NCI-H345 treated with DMSO at 0.1 percent for 48 hours (cell line): ENCODE measurements around the gene SHISAL1.

ENCODE experiments used
- DNase-seq: peaks from one replicate; lab custom pipeline; 2025; ENCODE audit not compliant: unreplicated experiment; lab: John Stamatoyannopoulos, UW

SHISAL1 gene

DNA sequence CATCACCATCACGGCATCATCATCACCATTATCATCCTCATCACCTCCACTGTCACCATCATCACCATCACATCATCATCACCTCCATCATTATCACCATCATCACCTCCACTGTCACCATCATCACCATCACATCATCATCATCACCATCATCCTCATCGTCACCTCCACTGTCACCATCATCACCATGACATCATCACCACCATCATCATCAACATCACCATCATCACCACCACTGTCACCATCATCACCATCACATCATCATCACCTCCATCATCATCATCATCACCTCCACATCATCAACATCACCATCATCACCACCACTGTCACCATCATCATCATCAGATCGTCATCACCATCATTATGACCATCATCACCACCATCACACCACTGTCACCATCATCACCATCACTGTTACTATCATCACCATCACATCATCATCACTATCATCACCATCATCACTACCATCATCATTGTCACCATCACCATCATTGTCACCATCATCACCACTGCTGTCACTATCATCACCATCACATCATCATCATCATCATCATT lies 99.2 kb downstream of the SHISAL1 start:
- no peak for DNase-seq

DNA sequence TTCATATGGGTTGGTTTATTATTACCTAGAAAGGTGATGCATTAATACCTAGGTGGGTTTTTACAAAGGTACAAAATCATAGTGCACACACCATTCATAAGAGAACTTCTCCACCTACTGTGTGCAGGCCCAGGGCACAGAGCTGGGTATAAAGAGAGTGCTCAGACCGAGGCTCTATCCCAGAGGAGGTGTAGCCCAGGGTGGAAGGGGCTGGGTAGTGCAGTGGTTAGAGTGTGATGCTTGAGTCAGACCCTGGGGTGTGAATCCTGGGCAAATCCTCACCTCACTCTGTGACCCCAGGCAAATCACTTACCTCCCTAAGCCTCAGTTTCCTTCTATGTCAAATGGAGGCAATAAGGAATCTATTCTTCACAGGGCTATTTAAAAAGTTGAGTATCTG lies 99.8 kb downstream of the SHISAL1 start:
- no peak for DNase-seq

DNA sequence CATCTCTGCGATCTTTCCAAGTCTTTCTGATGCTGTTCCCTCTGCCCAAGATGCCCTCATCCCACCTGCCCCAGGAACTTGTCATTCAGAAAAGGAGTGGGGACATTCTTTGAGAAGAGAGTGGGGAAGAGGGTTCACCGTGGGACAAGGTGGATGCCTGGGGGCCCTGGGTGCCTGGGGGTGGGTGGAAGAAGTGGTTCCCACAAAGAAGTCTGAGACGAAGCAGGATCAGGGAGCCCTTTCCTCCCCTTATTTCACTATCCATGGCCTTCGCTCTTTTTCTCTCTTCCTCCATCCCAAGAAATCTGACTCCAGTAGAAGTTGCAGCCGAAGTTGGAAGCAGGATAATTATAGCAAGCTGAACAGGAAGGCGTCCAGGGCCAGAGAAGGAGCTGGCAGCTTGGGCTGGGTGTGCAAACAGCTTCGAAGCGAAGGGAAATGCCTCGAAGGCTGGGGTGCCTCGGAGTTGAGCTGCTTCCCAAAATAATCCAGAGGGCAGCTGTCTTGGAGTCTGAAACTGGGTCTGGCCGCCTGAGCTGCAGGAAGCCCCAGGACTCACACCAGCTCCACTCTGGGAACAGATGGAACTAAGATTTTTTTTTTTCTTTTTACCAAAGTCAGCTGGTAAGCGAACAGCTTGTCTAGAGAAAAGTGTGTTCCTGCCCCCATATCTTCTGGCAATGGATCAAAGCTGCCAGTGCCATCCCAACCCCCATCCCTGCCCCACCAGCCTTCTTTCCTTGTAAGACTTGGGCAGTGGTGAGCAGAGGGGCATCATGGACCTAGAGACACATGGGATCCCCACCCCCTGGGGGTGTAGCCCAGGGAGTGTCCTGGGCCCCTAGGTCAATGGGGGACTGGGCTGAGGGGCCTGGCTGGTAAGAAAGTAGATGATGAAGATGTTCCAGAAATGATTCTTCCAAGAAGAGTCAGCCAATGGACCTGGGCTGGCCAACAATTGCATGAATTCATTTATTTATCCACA lies 100.5 kb downstream of the SHISAL1 start:
- DNase-seq = no peak

DNA sequence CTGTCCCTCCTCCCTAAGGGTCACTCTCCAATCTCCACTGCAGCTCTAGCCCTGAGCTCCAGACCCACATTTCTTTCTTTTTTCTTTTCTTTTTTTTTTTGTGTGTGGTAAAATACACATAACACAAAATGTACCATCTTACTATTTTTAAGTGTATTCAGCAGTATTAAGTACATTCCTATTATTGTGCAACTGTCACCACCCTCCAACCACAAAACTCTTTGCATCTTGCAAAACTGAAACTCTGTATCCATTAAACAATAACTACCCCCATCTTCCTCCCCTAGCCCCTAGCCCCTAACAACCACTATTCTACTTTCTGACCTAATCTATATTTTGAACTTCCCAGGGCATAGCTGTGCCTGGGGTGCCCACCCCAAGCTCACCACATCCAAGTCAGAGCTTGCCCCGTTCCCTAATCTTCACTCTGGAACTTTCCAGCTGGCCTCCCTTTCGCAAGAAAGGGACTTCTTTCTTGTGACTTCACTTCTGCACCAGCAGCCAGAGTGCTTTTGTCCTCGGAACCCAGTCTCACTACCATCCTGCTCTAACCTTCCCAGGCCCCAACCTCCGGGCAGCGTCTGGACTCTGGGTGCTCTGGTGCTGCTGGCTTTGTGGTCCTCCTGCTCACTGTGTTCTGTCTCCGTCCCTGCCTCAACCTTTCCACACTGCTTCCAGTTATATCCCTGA lies 101.3 kb downstream of the SHISAL1 start:
- no peak for DNase-seq

DNA sequence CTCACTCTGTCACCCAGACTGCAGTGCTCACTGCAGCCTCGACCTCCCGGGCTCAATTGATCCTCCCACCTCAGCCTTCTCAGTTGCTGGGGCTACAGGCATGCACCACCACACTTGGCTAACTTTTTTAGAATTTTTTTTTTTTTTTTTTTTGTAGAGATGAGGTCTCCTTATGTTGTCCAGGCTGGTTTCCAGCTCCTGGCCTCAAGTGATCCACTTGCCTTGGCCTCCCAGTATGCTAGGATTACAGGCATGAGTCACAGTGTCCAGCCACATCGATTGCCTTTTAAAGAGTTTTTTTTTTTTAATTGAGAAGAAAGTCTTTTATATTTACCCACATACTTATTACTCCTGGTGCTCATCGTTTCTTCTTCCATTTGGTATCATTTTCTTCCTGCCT lies 102.0 kb downstream of the SHISAL1 start:
- no peak for DNase-seq

DNA sequence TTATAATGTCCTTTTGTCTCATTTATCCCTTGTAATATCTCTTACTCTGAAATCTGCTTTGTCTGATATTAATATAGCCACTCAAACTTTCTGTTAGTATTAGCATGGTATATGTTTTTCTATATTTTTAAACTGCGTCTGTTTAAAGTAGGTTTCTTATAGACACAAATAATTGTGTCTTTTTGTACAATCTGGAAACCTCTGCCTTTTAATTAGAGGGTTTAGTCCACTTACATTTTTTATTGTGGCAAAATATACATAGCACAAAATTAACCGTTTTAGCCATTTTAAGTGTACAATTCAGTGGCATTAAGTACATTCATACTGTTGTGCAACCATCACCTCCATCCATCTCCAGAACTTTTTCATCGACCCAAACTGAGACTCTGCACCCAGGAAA lies 103.4 kb downstream of the SHISAL1 start:
- DNase-seq = no peak

DNA sequence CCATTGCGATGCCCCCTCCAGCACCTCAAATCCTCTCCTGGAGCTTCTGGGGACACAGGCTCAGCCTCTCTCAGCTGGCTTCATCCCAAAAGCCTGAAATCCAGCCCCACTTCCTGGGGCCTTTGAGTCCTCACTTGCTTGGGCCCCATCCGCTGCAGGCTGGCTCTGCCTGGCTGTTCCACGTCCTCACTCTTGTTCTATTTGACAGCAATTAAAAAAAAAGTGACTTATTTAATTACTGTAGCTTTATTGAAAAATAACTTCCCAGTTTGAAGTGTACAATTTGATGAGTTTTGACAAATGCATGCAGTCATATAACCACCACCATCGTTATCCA lies 104.8 kb downstream of the SHISAL1 start:
- DNase-seq = no peak

DNA sequence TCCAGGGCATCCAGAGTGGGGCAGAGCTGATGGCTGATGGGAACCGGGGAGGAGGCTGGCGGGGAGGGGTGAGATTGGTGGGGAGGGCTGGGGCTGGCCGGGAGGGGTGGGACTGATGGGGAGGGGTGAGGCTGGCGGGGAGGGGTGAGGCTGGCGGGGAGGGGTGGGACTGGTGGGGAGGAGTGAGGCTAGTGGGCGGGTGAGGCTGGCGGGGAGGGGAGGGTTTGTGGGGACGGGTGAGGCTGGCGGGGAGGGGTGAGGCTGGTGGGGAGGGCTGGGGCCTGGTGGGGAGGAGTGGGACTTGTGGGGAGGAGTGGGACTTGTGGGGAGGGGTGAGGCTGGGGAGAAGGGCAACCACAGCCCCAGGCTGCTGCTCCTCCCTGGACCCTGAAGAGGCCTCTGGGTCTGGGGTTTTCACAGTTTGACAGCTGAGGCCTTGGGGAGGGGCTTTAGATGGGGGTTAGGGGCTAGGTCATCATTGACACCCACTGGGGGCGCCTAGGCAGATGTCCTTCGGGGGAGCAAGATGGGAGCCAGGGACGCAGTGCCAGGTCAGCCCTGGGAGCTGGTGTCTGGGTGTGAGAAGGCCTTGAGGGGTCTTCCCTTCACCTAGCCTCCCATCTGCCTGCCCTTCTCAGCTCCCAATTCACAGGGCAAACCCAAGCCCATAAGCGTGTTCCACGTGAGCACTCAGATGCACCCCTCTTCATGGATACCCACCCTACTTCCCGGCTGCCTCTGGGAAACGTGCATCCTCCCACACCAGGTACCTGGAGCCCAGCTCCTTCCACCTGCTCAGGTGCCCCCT lies 105.4 kb downstream of the SHISAL1 start:
- no peak for DNase-seq

DNA sequence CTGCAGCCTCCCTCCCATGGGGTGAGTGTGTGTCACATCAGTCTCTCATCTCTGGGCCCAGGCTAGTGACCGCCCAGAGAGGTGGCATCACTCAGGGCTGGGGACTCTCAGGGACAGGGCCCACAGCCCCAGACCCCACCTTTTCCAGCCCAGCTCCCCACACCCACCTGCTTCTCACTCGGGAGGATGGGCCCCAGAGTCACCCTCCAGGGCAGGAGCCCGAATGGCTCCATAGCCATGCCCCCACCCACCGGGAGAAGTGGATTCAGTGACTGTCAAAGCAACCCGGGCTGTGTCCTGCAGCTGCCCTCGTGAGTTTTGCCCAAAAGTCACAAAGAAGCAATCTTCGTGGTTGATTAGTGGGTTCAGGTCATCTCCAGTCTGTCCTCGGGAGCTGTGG lies 106.1 kb downstream of the SHISAL1 start:
- DNase-seq = no peak

DNA sequence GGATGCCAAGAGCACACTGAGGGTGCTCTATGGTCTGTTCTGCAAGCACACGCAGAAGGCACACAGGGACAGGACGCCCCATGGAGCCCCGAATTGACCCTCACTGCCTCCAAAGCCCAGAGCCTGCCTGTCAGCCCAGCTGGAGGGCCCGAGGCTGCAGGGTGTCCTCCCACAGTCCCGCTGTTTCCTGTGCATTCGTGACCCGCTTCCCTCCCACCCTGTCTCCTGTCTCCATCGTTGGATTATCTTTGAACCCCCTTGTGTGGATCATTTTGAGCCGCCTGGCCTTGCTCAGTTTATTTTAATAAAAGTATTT lies 106.5 kb downstream of the SHISAL1 start:
- no peak for DNase-seq

DNA sequence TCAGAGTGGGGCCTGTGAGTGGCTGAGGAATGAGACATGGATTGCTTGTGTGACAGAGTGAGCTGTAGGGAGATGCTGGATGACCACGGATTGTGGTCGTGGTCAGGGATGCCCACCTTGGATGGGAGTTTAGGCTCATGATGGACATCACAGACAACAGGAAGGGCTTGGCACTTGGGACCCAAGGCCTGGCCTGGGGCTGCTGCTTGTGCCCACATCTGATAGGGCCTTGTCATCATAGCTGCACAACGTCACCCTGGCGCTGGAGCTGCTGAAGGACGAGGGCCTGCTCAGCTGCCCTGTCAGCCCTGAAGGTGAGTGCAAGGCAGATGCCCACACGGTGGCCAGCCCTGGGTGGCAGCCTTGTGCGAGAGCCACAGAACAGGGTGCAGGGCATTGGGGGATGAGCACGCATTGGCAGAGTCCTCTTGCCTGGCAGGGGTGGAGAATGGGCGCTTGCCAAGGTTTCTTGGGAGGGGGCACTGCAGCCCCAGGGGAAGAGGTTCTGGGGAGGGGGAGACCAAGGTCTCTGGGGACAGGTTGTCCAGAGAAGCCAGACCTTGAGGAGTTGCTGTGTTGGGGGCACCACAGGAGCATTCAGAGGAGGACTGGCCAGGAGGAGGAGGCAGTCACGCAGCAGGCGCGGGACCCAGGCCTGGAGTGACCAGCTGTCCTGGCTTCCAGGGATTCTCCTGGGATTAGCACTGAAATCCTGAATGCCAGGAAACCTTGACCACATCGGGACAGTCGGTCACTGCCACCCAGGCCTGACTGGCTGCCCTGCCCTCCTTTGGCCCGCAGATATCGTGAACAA lies 107.0 kb downstream of the SHISAL1 start:
- no peak for DNase-seq

DNA sequence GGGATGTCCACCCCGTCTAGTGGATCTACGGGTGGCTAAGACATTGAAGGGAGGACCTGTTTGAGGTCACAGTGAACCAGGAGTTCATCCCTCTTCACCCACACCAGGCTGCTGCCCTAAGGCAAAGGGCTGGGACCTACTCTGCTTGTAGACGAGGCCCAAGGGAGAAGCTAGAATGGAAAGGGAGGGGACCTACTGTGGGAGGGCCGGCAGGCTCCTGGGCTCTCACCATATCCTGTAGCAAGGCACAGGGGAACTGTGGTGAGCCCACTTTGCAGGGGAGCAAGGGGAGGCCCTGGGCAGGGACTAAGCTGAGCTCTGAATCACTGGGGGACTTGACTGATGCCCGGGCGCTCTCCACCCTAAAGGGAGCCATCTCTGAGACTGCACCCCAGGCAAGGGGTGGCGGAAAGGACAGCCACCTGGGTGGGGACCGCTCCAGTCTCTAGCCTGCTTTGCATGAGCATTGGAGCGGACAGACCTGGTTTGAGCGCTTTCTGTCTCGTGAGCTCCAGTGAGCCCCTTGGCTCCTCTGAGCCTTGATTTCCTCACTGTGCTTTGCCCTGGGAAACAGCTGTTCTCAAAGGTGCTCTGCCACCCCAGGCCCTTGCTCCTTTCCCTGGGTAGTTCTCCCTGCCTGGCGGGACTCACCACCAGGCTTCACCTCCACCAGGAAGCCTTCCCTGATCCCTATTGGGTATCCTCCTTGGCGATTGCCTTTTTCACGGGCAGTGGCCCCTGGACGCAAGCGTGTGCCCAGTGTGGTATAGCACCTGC lies 107.8 kb downstream of the SHISAL1 start:
- no peak for DNase-seq

DNA sequence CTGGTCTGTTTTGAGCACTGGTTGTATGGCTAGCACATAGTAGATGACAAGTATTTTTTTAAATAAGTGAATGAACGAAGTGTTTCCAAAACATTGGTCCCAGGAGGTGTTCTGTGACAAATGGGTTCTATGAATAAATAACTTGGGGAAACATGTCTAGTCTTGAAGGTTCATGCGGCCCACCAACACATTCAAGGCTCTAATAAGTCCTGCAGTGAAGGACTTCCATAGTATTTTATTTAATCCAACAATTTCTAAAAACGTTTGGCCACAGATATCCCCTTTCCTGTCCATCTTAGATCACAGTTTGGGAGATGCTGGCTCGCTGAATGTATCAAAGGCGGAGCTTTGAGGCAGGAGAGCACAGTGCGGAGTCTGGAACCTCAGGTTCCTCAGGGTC lies 109.5 kb downstream of the SHISAL1 start:
- no peak for DNase-seq

DNA sequence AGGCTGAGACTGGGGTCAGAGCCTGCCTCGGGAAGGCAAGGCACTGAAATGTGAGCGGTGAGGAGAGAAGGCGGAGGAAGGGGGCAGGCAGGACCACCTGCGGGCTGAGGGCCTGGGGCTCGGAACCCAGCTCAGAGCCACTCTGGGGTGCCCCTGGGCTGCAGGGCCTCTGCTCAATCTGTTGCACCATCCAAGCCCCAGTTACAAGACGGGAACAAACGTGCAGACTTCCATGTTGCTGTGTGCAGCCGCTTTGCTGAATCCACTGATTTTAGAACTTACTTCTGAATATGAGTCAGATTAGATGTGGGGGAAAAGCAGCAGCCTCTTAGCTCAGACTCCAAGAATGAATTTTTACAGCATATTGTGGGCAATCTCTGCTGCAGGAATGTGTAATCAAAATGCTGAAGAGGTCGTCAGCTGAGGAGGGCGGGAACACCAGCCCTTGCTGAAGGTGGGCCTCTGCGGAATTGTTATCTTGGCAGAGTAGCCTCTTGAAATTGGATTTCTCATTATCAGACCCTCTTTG lies 110.4 kb downstream of the SHISAL1 start:
- no peak for DNase-seq

DNA sequence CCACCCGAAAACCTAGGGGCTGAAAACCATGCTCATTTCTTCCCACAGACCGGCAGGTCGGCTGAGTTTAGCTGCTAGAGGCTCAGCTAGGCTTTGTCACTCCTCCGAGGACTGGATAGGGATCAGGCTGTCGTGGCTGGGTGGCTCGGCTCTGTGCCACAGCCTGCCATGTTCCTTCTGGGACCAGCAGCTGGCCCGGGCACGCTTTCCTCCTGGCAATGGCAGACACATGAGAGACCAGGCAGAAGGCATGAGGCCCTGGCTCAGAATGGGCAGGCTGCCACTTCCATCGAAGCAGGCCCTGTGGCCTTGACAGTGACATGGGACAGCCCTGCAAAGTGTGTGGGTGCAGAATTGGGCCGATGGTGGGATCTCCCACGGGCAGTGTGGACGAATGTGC lies 111.1 kb downstream of the SHISAL1 start:
- no peak for DNase-seq

DNA sequence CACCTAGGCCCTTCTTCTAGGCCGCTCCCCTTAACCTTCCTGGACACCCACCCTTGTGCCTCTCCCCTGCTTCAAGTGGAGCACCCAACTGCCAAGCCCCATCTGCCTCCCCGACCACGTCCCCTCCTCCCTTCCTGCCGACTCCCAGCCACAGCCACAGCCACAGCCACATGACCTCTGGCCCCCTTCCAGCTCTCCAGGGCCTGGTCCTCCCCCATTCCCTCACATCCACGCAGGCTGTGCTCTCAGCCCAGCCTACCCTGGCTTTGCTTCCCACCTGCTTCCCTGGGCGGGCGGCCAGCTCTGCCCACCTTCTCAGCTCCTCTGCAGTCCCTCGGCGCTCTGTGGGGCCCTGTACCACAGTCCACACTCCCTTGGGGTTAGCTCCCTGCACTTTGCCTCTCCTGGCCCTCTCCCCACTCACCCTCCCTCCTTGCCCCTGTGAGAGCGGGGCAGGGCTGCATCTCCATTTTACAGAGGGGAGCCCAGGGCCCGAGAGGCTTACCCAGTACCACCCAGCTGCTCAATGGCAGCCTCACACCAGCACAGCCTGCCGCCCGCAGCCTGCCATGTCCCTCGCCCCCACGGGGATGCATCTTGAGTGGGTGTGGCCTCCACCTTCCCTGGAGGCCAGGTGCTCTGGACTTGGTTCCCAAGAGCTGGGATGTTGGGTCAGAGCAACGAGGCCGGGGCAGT lies 111.7 kb downstream of the SHISAL1 start:
- DNase-seq = no peak

DNA sequence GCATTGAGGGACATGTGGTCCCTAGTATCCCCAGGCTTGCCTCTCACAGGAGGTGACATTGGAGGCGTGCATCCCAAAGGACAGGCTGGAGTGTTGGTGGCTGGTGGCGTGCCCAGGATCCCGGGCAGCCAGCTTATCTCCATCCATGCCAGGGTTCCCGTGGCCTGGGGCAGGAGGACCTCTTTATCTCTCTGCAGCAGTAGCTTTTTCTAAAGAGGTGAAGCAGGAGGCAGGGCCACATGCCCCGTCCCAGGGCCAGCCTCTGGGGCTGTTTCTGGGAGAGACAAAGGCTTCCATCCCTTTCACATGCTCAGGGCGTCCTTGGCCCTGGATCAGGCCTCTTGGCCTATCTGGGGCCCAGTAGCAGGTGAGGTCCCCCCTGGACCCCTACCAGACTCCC lies 112.3 kb downstream of the SHISAL1 start:
- no peak for DNase-seq

DNA sequence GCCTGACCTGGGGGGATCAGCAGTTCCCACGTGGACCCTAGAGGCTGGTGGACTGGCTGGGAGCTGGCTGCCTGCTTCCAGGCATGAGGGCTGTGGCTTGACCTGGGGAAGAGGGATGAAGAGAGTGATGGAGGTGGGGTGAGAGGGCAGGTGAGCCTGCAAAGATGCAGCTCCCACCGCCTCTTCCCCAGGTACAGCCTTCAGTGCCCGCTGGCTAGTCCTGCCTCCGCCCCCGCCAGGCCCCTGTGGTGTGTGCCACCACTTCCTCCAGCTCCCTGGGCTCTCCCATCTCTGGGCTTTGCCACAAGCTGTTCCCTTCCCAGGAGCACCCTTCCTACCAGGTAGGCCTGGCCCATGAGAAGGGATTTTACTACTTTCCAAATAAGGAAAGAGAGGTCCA lies 112.9 kb downstream of the SHISAL1 start:
- DNase-seq = no peak

DNA sequence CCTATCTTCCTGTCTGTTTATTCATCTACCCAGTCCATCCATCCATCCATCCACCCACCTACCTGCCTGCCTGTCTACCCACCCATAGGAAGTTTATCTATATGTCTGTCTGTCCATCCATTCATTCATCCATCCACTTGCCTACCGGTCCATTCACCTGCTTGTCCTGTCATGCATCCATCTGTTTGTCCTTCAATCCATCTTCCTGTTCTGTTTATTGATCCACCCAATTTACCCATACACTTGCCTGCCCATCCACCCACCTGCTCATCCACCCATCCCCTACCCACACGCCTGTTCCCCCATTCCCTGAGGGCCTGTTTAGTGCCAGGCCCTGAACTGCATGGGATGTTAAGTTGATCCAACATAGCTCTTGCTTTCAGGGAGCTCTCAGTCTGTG lies 113.6 kb downstream of the SHISAL1 start:
- no peak for DNase-seq
